GM19324 (cell line): Measurements from ENCODE around the gene TGFB3.
"Not testable (repeated sequence)": the region's sequence is repeated elsewhere in the genome, so short reads cannot be mapped to it uniquely, and the experiment has no call there.

Experiments
- ATAC-seq: cut with Tn5 transposase; IDR thresholded peaks from one replicate; pipeline ENCODE4 v1.9.1; 2021; ENCODE audit warnings: mild to moderate bottlenecking, moderate library complexity; ENCODE audit not compliant: unreplicated experiment, low FRiP score

Gene TGFB3

DNA sequence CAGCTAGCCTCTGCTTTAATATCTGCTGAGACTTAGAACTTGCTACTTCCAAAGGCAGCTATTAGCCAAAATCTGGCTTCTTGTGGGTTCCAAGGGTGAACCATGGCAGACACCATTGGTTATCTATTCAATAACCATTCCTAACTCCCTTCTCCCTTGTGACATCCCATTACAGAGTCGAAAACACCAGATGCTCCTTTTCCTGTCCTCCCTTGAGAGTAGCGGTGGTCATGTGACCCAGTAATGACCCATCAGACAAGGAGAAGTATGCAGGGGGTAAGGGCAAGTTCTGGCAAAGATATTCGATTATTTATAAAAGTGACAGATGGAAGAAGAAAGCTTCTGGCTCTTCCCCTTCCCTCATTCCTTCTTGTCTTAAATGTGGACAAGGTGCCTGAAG is 20.1 kb downstream of the TGFB3 start:
- no peak for ATAC-seq

DNA sequence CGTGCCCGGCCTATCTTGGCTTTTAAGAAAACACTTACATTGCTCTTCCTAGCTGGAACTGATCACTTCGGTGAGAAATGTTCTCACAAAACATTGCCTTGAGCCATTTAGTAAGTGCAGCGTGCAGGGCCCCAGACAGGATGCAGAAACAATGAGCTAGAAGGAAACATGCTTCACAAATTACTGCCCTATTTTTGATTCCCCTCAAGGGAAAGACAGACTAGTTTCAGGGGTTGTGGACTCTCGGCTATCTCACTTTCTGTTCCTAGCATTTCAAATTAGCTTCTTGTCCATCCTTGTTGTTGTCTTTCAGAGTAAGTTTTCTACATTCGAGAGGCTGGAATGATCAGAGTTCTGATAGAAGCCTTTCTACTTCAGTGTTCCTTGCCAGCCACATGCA is 21.6 kb downstream of the TGFB3 start:
- peak; percentile 47 for ATAC-seq

DNA sequence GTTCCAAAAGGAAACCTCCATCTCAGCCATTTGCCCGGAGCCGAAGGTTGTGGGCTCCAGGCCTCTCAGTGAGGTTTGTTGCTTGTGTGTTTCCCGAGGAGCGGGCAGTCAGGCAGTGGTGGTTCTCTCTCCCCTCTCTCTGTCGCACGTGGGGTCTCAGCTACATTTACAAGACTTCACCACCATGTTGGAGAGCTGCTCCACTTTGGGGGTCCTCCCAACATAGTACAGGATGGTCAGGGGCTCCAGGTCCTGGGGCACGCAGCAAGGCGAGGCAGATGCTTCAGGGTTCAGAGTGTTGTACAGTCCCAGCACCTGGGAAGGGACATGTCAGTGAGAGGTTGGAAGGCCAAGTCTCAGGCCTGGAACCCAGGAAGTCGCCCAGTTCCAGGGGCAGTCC is 22.8 kb downstream of the TGFB3 start:
- ATAC-seq, result no peak

DNA sequence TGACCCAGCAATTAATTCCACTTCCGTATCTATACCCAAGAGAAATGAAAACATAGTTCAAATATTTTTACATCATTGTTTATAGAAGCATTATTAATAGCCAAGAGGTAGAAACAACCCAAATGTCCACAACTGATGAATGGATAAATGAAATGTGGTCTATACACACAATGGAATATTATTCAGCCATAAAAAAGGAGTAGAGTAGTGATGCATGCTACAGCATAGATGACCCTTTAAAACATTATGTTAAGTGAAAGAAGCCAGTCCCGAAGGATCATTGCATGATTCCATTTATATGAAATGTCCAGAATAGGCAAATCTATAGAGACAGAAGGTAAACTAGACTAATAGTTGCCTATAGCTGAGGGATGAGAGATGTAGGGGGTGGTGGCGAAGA is 29.3 kb downstream of the TGFB3 start:
- no peak for ATAC-seq

DNA sequence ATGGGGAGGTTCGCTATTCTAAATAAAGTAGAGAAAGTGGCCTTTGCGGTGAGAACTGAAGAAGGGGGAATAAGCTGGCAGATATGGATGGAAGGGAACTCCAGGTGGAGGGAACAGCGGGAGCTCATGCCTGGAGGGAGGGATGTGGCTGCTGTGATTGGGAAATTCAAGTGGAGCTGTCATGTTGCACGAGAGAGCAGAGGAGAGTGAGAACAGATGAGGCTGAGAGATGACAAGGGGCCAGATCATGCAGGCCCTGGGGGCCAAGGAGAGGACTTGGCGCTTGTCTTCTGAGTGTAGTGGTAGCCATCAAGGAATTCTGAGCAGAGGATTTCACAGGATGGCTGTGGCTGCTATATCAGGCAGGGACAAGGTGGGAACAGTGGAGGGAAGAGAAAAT is 35.0 kb downstream of the TGFB3 start:
- no peak for ATAC-seq

DNA sequence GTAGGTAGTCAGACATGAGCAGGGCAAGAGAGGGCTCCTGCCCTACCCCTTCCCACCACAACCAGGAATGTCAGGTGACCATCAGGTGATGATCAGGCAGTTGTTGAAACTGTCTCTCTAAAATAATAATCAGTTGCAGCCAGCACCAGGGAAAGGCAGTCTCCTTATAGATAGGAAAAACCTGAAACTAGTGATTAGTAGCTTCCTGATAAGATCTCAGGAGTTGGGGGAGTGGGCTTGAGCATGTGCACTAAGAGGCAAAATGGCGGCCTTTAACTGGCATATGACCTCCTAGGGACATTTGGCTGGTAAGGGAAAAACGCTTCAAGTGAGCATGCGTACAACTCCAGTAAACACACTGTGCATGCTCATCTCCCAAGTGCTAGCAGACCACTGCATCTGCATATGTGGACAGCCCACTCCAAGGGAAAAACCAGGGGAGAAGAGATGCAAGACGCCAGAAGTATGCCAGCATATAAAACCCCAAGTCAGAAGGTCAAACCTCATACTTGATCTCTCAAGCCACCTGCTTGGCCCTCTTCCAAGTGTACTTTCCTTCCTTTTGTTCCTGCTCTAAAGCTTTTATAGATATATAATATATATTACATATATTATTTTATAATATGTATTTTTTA is 37.1 kb downstream of the TGFB3 start:
- ATAC-seq, result no peak

DNA sequence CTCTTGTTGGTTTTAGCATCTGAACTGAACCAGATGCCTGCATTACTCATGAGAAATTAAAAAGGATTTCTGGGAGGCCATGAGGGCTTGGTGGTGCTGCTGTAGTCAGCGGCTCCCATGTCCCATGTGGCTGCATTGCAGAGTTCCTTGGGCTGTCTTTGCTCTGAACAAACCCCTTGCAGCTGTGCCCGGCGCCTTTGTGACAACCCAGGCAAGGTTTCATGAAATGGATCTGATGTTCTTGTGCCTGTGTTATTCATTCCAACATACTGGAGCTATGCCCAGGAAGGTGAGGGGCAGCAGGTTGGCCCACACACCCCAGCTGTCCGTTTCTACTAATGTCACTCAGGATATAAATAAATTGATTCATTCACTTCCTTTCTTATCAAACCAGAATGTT is 40.8 kb downstream of the TGFB3 start:
- no peak for ATAC-seq

DNA sequence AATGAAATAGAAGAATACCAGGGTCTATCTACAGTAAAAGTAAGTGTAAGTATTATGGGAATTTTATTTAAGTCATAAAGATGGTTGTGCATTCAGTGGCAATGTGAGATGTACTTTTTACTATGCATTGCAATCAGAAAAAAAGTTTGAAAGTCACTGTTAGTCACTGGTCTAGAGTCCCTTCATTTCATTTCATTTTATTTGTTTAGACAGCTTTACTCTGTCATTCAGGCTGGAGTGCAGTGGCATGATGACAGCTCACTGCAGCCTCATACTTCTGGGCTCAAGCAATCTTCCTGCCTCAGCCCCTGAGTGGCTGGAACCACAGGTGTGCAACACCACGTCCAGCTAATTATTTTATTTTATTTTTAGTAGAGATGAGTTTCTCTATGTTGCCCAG is 42.6 kb downstream of the TGFB3 start:
- no peak for ATAC-seq

DNA sequence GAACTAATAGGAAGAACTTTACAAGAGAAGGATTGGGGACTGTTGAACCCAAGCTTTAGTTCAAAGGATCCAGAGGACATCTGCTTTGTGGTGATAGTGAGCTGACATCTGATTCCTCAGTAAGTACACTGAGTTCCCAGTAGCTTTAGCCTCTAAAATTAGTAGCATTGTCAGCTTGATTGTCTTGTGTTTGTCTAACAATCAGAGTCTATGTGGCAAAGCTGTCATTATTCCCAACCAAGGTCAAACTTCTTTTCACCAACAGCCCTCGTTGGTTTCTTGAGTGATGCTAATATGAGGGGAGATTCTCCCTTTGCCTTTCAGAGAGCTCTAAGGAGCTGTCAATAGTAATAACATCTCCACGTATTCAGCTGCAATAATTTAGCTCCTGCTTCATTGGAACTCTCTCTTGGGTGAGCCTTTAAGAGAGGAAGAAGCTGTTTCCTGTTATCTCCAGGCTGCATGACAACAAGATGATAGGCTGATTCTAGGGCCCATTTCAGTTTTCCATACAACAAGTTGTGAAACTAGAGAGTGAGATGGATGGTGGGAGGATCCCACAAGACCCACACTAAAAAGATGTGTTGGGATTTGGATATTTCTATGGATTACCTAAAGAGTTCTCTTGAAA is 46.7 kb downstream of the TGFB3 start:
- ATAC-seq, result no peak

DNA sequence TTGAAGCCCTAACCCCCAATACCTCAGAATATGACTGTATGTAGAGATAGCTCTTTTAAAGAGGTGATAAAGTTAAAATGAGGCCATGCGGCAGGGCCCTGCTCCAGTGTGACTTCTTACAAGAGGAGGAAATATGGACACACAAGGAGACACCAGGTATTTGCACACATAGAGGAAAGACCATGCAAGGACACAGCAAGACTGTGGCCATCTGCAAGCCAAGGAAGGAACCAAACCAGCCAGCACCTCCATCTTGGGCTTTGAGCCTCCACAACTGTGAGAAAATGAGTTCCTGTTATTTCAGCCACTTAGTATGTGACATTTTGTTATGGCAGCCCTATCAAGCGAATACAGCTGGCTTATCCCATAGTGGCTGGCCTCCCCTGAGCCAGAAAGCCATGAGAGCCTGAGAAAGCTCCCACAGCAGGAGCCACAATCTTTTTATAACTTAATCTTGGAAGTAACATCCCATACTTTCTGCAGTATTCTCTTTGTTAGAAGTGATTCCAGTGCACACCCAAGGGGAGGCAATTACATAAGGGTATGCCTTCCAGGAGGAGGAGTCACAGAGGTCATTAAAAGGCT is 48.0 kb downstream of the TGFB3 start:
- no peak for ATAC-seq

DNA sequence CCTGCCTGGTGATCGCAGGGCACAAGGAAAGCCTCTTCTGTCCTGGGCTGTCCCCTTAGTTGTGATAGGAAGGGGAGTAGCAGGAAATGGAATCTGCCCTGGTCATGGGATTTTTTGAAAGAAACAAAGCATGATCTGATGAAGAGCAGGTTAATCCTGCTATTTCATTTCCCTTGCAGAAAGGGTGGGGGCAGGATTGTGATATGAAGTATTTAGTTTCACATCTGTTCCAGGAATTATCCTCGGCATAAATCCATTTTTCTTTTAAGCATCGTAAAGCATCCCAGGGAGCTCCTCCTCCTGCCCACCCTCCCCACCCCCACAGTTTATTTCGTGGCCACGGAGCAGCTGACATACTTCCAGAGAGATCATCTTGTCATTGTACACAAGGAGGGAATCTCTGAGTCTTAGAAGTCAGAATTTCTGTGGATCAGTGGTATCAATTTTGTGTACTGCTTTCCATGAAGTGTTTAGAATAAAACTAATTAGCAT is 53.1 kb downstream of the TGFB3 start:
- no peak for ATAC-seq

DNA sequence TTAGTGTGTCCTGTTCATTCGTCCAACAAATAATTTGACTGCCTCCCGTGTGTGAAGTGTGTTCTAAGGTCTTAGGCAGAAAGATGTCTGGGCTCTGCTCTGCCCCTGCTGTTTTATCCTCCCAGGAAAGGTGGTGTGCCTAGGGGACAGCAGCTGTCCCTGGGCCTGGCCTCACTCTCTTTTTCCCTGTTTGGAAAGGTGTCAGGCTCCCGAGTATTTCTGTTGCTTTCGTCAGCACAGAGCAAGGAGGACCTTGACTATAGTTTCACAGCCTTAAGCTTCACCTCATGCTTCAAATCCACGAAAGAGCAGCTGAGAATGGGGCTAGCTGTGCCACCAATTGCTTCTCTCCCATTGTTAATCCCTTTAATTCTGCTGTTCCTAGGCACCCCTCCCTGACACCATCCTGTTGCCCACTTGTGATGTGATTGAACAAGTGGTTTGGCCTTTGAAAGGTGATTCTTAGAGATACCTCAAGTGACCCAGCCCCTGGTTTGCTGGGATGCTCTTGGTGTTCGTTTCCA is 54.2 kb downstream of the TGFB3 start:
- ATAC-seq, result no peak

DNA sequence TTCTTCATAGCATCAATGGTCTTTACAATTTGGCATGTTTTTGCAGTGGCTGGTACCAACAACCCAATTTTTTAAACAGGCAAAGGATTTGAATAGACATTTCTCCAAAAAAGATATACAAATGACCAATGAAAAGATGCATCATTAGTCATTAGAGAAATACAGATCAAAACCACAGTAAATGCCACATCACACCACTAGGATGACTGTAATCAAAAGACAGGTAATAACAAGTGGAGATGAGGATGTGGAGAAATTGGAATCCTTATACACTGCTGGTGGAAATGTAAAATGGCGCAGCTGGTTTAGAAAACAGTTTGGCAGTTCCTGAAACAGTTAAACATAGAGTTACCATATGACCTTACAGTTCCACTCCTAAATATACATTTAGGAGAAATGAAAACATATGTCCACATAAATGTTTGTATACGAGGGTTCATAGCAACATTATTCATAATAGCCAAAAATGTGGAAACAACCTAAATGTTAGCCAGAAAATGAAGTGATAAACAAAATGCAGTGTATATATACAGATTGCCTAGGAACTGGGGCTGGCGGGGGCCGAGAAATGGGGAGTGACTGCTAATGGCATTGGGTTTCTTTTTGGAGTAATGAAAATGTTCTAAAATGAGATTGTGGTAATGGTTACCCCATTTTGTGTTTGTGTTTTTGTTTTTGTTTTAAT is 55.2 kb downstream of the TGFB3 start:
- no peak for ATAC-seq

DNA sequence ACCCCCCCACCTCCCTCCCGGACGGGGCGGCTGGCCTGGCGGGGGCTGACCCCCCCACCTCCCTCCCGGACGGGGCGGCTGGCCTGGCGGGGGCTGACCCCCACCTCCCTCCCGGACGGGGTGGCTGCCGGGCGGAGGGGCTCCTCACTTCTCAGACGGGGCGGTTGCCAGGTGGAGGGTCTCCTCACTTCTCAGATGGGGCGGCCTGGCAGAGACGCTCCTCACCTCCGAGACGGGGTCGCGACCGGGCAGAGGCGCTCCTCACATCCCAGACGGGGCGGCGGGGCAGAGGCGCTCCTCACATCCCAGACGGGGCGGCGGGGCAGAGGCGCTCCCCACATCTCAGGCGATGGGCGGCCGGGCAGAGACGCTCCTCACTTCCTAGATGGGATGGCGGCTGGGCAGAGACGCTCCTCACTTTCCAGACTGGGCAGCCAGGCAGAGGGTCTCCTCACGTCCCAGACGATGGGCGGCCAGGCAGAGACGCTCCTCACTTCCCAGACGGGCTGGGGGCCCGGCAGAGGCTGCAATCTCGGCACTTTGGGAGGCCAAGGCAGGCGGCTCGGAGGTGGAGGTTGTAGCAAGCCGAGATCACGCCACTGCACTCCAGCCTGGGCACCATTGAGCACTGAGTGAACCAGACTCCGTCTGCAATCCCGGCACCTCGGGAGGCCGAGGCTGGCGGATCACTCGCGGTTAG is 56.5 kb downstream of the TGFB3 start:
- ATAC-seq, result not testable (repeated sequence)

DNA sequence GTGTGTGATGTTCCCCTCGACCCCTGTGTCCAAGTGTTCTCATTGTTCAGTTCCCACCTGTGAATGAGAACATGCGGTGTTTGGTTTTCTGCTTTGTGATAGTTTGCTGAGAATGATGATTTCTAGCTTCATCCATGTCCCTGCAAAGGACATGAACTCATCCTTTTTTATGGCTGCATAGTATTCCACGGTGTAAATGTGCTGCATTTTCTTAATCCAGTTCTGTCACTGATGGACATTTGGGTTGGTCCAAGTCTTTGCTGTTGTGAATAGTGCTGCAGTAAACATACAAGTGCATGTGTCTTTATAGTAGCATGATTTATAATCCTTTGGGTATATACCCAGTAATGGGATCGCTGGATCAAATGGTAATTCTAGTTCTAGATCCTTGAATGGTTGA is 61.4 kb downstream of the TGFB3 start:
- not testable (repeated sequence) for ATAC-seq

DNA sequence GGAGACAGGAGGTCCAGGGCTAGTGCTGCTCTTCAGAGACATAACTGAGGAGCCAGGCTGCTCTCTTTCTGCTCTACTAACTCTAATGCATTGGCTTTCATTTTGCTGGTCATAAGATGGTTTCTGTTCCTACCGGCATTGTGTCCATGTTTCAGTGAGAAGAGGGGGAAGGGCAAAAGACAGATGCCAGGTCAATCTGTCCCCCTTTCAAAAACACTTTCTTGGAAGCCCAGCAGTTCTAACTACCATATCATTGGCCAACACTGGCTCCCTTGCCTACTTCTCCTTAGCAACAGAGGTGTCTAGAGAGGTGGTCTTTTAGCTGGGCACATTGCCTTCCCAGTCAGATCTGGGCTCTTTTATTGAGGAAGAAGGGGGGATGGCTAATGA is 63.9 kb downstream of the TGFB3 start:
- ATAC-seq, result no peak

DNA sequence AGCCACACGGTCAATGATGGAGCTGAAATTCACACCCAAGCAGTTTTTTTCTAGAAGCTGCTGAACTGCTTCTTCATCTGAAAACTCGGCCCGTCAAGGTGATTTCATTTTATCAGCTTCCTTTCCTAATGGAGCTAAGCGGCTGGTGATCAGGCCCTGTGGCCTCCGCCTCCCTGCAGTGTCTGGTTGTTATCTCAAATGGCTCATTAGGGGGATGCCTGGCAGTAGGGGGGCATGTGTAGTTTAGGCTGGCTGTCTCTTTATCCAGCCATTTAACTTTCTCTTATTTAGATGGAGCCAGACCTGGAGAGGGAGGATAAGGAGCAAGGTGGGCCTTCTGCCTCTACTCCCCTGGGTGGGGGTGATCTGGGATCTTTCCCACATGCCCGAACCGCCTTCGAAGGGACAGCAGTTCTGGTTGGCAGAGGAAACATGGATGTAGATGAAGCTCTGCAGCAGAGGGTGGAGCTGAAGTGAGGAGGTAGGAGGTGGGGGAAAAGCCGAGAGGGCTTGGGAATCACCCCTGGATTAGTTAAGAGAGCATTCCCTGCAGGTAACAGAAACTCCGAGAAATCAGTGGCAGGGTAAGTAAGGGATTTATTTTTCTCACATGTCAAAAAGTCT is 64.4 kb downstream of the TGFB3 start:
- ATAC-seq, result no peak

DNA sequence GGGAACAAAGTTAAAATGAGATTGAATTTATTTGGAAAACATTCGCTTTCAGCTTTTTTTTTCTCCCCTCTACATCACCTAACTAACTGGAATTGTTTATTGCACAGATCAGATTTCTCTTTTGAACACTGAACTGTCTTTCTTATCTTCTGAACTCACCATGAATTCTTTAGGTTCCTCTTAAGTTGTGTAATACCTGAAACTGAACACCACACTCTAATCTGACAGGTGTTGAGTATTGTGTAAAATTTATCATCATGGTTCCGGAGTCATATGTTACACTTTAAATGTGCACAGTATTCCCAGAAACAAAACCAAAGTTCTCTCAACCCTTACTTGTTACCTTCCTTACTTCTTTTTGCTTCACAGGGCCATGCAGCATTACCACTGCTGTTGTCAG is 66.8 kb downstream of the TGFB3 start:
- no peak for ATAC-seq

DNA sequence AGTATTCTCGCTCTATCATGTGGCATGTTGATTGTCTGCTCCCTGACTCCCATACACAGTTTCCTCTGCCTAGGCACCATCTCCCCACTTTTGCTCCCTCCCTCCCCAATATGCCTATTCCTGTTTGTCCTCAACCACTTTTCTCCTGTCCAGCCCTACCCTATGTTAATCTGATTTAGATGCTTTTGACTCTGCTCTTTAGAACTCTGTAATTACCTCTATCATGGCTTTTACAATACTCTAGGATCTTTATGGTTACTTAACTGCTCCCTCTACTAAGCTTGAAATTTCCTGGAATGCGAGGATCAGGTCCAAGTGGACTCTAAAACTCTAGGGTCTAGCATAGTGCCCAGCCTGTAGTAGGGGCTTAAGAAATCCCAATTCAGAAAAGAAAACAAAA is 68.6 kb downstream of the TGFB3 start:
- ATAC-seq, result no peak

DNA sequence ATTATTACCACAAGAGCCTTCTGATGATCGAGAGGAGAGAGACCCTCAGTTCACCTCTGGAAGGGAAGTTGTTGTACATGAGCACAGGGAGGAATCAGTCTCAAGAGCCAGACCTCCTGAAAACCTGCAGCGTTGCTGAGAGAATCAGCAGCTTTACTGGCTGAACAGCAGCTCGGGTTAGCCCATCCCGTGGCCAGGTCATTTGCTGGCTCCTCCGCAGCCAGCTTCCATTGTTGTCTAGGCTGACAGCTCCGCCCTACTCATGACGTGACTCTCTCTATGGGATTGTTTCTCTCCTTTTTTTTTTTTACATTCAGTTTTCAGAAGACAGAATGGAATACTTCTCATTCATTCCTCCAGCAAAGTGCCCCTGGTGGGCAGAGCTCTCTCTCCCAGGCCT is 69.9 kb downstream of the TGFB3 start:
- ATAC-seq, result no peak
